Fibroblast of lung (primary cell): Measurements from ENCODE around the gene MSI2. TPM values are rescaled to one million over a fixed set of nuclear protein-coding genes. Genes with fewer than 3 reads are reported as not detected.

ENCODE experiments used
- DNase-seq, 2 donors: peaks; one replicate each; pipeline versions ENCODE4 v3.0.0 to v3.0.0-alpha.2; 2010; ENCODE audit warnings: low read depth in 2 of 2
- H2AFZ ChIP-seq: 2 replicates; pipeline ENCODE4 v1.5.1; 2012; ENCODE audit warnings: low read length, control low read depth, inconsistent platforms
- H3K27ac ChIP-seq: 2 replicates; pipeline ENCODE4 v1.5.1; 2011; ENCODE audit warnings: low read length, control low read depth; ENCODE audit not compliant: insufficient read depth
- H3K27me3 ChIP-seq: 2 replicates; pipeline ENCODE4 v1.5.1; 2011; ENCODE audit warnings: mild to moderate bottlenecking, low read length; ENCODE audit not compliant: control insufficient read depth, insufficient read depth
- H3K36me3 ChIP-seq: 2 replicates; pipeline ENCODE4 v1.5.1; 2011; ENCODE audit warnings: low read length; ENCODE audit not compliant: control insufficient read depth, insufficient read depth
- H3K4me1 ChIP-seq: 2 replicates; pipeline ENCODE4 v1.5.1; 2011; ENCODE audit warnings: low read length; ENCODE audit not compliant: control insufficient read depth, insufficient read depth; ENCODE audit errors: extremely low read depth
- H3K4me2 ChIP-seq: 2 replicates; pipeline ENCODE4 v1.5.1; 2011; ENCODE audit warnings: low read length, control low read depth; ENCODE audit not compliant: insufficient read depth; ENCODE audit errors: extremely low read depth
- H3K4me3 ChIP-seq, 4 experiments: fragments of 200-600 bp in 1 of 4; sonication (generic) in 1 of 4; replicated peaks in 1 of 4; 2 replicates each; pipeline ENCODE4 v1.5.1; 2011 to 2016; ENCODE audit warnings: low read length in 4 of 4, low read depth in 3 of 4, mild to moderate bottlenecking in 3 of 4, control low read depth in 2 of 4, inconsistent platforms in 1 of 4, mixed read lengths in 1 of 4; ENCODE audit not compliant: insufficient read depth in 1 of 4; ENCODE audit errors: control extremely low read depth in 1 of 4
- H3K79me2 ChIP-seq: 2 replicates; pipeline ENCODE4 v1.5.1; 2012; ENCODE audit warnings: mild to moderate bottlenecking, low read length, inconsistent platforms; ENCODE audit not compliant: control insufficient read depth, insufficient read depth
- H3K9ac ChIP-seq: 2 replicates; pipeline ENCODE4 v1.5.1; 2011; ENCODE audit warnings: mild to moderate bottlenecking, low read length, control low read depth; ENCODE audit not compliant: insufficient read depth
- H3K9me3 ChIP-seq: 2 replicates; pipeline ENCODE4 v1.5.1; 2012; ENCODE audit warnings: low read depth, low read length; ENCODE audit not compliant: control insufficient read depth, insufficient read depth
- H4K20me1 ChIP-seq: 2 replicates; pipeline ENCODE4 v1.5.1; 2011; ENCODE audit warnings: low read length; ENCODE audit not compliant: control insufficient read depth, insufficient read depth; ENCODE audit errors: extremely low read depth
- CTCF ChIP-seq, 2 donors: IDR thresholded peaks in 1 of 2; conservative IDR thresholded peaks in 1 of 2; 1 replicate in 1 of 2; 2 replicates in 1 of 2; pipeline ENCODE4 v1.5.1; 2011 to 2012; ENCODE audit warnings: low read length in 2 of 2, control low read depth in 1 of 2, inconsistent platforms in 1 of 2, low read depth in 1 of 2, mild to moderate bottlenecking in 1 of 2
- EZH2 ChIP-seq: IDR thresholded peaks from 2 replicates; pipeline ENCODE4 v1.5.1; 2012; ENCODE audit warnings: low read length, control low read depth, mild to moderate bottlenecking; ENCODE audit errors: missing control alignments
- polyA plus RNA-seq, 2 donors: library from polyadenylated mRNA; depleted of rRNA in 1 of 2; stranded (reverse) in 1 of 2; unstranded in 1 of 2; fragments of >200 nt; gene quantifications; 2 replicates each; pipeline ENCODE4 v1.2.1, GENCODE V29; 2011 to 2012; ENCODE audit warnings: missing spikeins in 1 of 2
- total RNA-seq: library from RNA; depleted of rRNA; stranded (reverse); fragments of >200 nt; gene quantifications from 2 replicates; pipeline ENCODE4 v1.2.1, GENCODE V29; 2014

The MSI2 gene
- total and polyA plus RNA-seq, 2 donors (not counting 1 experiment from before 2014, with no cell fraction given) = 6.8 to 14.2 TPM

- Histone ChIP-seq H3K4me1 (no peaks in the 10 kb centered on the region), H3K9me3 (no peaks in the 10 kb centered on the region), H3K27me3 (no peaks in the 10 kb centered on the region), H3K27ac (no peak overlapping the region), H3K9ac (no peak overlapping the region), H2AFZ (no peak overlapping the region), H4K20me1 (no peaks in the 10 kb centered on the region), H3K4me2 (no peak overlapping the region), H3K4me3 (no peak overlapping the region), H3K79me2 (no peaks in the 10 kb centered on the region), H3K36me3 (no peaks in the 10 kb centered on the region)
- DNase-seq = no peak
- TF ChIP-seq CTCF (conservative IDR thresholded peaks at IDR 0.05 in 1 of 2, IDR thresholded peaks at IDR 0.05 in 1 of 2; ENCODE audit: low read depth in 1 of 2, low read length in 2 of 2) = no peak
- no peak for TF ChIP-seq EZH2
Observed at GRCh38 chr17:57464191-57464864, 208.0 kb downstream of the MSI2 start.

- DNase-seq = peak in 1 of 2 donors; percentile 50
- H2AFZ ChIP-seq = no peak overlapping the region
- TF ChIP-seq CTCF (conservative IDR thresholded peaks at IDR 0.05 in 1 of 2, IDR thresholded peaks at IDR 0.05 in 1 of 2; ENCODE audit: low read depth in 1 of 2, low read length in 2 of 2) (no peak), EZH2 (no peak)
- no peak overlapping the region for H3K27ac ChIP-seq
- no peak overlapping the region for H3K4me3 ChIP-seq
- H4K20me1 ChIP-seq = no peaks in the 10 kb centered on the region
- no peak overlapping the region for H3K4me2 ChIP-seq
- H3K9ac ChIP-seq = no peak overlapping the region
- no peaks in the 10 kb centered on the region for H3K9me3 ChIP-seq
- no peaks in the 10 kb centered on the region for H3K79me2 ChIP-seq
- H3K4me1 ChIP-seq = no peaks in the 10 kb centered on the region
- H3K36me3 ChIP-seq = no peaks in the 10 kb centered on the region
- no peaks in the 10 kb centered on the region for H3K27me3 ChIP-seq
Observed at GRCh38 chr17:57465610-57466009, 209.3 kb downstream of the MSI2 start.

GRCh38 chr17:57466017-57466471 lies 209.7 kb downstream of the MSI2 start:
- H3K27ac ChIP-seq = no peak overlapping the region
- no peak overlapping the region for H3K4me3 ChIP-seq

More at GRCh38 chr17:57466017-57466471, 209.7 kb downstream of the MSI2 start:
- H3K79me2 ChIP-seq = no peaks in the 10 kb centered on the region
- TF ChIP-seq EZH2 (no peak), CTCF (conservative IDR thresholded peaks at IDR 0.05 in 1 of 2, IDR thresholded peaks at IDR 0.05 in 1 of 2; ENCODE audit: low read depth in 1 of 2, low read length in 2 of 2) (no peak)
- H3K4me1 ChIP-seq = no peaks in the 10 kb centered on the region
- H3K4me2 ChIP-seq = no peak overlapping the region
- no peaks in the 10 kb centered on the region for H3K36me3 ChIP-seq
- H3K9me3 ChIP-seq = no peaks in the 10 kb centered on the region
- no peak for DNase-seq
- no peak overlapping the region for H2AFZ ChIP-seq
- H3K27me3 ChIP-seq = no peaks in the 10 kb centered on the region
- no peak overlapping the region for H3K9ac ChIP-seq
- H4K20me1 ChIP-seq = no peaks in the 10 kb centered on the region
